Measurements from ENCODE around the gene XRN2. TPM values are rescaled to one million over a fixed set of nuclear protein-coding genes. Genes with fewer than 3 reads are reported as not detected.

XRN2 gene, protein sequence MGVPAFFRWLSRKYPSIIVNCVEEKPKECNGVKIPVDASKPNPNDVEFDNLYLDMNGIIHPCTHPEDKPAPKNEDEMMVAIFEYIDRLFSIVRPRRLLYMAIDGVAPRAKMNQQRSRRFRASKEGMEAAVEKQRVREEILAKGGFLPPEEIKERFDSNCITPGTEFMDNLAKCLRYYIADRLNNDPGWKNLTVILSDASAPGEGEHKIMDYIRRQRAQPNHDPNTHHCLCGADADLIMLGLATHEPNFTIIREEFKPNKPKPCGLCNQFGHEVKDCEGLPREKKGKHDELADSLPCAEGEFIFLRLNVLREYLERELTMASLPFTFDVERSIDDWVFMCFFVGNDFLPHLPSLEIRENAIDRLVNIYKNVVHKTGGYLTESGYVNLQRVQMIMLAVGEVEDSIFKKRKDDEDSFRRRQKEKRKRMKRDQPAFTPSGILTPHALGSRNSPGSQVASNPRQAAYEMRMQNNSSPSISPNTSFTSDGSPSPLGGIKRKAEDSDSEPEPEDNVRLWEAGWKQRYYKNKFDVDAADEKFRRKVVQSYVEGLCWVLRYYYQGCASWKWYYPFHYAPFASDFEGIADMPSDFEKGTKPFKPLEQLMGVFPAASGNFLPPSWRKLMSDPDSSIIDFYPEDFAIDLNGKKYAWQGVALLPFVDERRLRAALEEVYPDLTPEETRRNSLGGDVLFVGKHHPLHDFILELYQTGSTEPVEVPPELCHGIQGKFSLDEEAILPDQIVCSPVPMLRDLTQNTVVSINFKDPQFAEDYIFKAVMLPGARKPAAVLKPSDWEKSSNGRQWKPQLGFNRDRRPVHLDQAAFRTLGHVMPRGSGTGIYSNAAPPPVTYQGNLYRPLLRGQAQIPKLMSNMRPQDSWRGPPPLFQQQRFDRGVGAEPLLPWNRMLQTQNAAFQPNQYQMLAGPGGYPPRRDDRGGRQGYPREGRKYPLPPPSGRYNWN
- total RNA-seq = 46.4 TPM

DNA sequence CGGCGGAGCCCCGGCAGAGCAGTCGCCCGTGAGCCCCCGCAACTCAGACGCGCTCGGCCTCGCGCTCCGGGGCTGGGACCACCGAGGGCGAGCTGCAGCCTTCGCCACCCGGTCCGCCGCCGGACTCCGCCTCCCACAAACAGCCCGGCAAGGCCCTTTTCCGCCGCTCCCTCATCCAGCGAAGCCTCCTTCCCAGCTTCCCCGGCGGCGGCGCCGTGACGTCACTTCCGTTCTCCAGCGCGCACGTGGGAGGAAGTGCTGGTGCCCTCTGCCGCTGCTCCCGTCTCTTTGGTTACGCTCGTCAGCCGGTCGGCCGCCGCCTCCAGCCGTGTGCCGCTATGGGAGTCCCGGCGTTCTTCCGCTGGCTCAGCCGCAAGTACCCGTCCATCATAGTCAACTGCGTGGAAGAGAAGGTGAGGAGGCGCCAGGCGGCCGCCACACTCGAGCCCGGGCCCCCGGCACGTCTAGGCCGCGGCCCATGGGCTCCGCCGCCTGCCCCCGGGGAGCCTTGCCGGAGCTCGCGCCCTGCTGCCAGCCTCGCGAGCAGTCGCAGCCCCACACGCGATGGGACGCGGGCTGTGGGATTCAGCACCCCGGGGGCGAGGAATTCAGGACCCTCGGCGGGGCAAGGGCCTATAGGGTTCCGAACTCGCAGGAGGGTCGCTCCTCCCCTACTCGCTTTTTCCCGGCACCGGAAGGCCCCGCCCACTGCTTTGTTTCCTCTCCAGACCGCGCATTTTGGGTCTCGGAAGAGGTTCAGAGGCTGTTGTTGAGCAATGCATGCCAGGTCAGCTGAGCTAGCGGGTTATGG, at the start of gene XRN2:
Gene XRN2 (plus strand): TSS at position 271 of the 811 bp plus-strand sequence. CDS start 68 bp downstream, at position 339.
- Histone ChIP-seq H3K4me3 (peak within 1 kb of the TSS; percentile 77 to 100), H3K27me3 (no peaks in the 10 kb centered on the region), H3K4me1 (peaks cover 24% of the 10 kb centered on the region), H3K36me3 (no peaks in the 10 kb centered on the region), H3K9me3 (no peaks in the 10 kb centered on the region), H3K27ac (peak within 1 kb of the TSS; percentile 94)
- peak in 1 of 2 donors; percentile 94 for DNase-seq (ENCODE audit: extremely low spot score in 2 of 2)
- intact Hi-C loops (cut with DNase I) = no loop called here
- peak in 1 of 2 donors; percentile 57 for TF ChIP-seq POLR2A (IDR thresholded peaks at IDR 0.05)
- TF ChIP-seq, protein P1, sequence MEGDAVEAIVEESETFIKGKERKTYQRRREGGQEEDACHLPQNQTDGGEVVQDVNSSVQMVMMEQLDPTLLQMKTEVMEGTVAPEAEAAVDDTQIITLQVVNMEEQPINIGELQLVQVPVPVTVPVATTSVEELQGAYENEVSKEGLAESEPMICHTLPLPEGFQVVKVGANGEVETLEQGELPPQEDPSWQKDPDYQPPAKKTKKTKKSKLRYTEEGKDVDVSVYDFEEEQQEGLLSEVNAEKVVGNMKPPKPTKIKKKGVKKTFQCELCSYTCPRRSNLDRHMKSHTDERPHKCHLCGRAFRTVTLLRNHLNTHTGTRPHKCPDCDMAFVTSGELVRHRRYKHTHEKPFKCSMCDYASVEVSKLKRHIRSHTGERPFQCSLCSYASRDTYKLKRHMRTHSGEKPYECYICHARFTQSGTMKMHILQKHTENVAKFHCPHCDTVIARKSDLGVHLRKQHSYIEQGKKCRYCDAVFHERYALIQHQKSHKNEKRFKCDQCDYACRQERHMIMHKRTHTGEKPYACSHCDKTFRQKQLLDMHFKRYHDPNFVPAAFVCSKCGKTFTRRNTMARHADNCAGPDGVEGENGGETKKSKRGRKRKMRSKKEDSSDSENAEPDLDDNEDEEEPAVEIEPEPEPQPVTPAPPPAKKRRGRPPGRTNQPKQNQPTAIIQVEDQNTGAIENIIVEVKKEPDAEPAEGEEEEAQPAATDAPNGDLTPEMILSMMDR (IDR thresholded peaks at IDR 0.05) = no peak
- peak; percentile 81 to 88 for TF ChIP-seq POLR2AphosphoS5 (IDR thresholded peaks at IDR 0.05; ENCODE audit: insufficient read depth in 1 of 2, low read depth in 1 of 2)

DNA sequence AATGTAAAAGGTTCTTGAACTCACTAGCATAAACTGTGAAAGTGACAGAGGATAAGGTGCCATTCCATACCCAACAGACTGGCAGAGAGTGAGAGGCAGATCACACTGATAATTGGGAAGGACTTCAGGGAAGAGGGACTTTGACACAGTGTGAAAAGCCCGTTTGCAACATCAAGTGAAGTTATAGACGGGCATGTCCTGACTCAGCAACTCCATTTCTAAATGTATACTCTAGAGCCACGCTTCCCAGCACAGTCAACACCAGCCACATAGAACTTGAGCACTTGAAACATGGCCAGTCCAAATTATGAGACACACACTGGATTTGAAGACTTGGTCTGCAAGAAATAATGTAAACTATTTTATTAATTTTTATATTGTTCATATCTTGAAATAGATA, 45.9 kb upstream of the XRN2 start:
- no peaks in the 10 kb centered on the region for H3K4me1 ChIP-seq
- no peak for DNase-seq (ENCODE audit: extremely low spot score in 2 of 2)
- H3K27ac ChIP-seq = no peak overlapping the region
- H3K9me3 ChIP-seq = no peaks in the 10 kb centered on the region
- no peak overlapping the region for H3K4me3 ChIP-seq
- no peaks in the 10 kb centered on the region for H3K36me3 ChIP-seq
- no peaks in the 10 kb centered on the region for H3K27me3 ChIP-seq
- no peak for TF ChIP-seq POLR2AphosphoS5 (IDR thresholded peaks at IDR 0.05; ENCODE audit: insufficient read depth in 1 of 2, low read depth in 1 of 2)
- no peak for TF ChIP-seq POLR2A (IDR thresholded peaks at IDR 0.05)
- TF ChIP-seq, protein P1 (IDR thresholded peaks at IDR 0.05) = no peak
- intact Hi-C loops (cut with DNase I) = no loop called here

DNA sequence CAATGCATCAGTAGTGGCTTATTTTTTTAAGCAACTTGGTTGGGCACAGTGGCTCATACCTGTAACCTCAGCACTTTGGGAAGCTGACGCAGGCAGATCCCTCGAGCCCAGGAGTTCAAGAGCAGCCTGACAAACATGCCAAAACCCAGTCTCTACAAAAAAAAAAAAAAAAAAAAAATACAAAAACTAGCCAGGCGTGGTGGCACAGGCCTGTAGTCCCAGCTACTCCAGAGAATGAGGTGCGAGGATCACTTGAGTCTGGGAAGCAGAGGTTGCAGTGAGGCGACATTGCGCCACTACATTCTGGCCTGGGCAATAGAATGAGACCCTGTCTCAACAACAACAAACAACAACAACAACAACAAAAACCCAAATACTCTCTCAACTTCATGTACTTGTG, 44.7 kb upstream of the XRN2 start:
- Histone ChIP-seq H3K4me3 (no peak overlapping the region), H3K36me3 (no peaks in the 10 kb centered on the region), H3K27ac (no peak overlapping the region), H3K27me3 (no peaks in the 10 kb centered on the region), H3K4me1 (no peaks in the 10 kb centered on the region), H3K9me3 (no peaks in the 10 kb centered on the region)
- TF ChIP-seq, protein P1 (IDR thresholded peaks at IDR 0.05) = no peak
- TF ChIP-seq POLR2A (IDR thresholded peaks at IDR 0.05) (no peak), POLR2AphosphoS5 (IDR thresholded peaks at IDR 0.05; ENCODE audit: insufficient read depth in 1 of 2, low read depth in 1 of 2) (no peak)
- intact Hi-C loops (cut with DNase I) = no loop called here
- DNase-seq (ENCODE audit: extremely low spot score in 2 of 2) = no peak

DNA sequence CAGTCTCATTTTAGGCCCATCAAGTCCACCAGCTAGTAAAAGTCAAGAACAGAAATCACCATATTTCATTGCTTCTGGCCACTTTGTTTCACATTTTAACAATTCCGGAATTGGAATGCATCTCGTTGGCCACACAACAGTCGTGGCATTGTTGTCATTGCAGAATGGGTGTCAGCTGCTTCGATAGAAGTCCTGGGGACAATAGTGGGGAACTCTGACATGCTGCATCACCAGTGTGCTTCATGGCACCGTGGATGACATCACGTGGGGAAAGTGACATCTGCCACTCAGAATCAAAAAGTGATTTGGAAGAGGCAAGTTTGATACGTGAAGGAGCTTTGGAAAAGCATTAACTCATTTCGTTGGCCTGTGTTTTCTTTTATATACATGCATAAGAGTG, 43.8 kb upstream of the XRN2 start:
- Histone ChIP-seq H3K4me1 (no peaks in the 10 kb centered on the region), H3K27ac (no peak overlapping the region), H3K4me3 (no peak overlapping the region), H3K36me3 (no peaks in the 10 kb centered on the region), H3K27me3 (no peaks in the 10 kb centered on the region), H3K9me3 (no peaks in the 10 kb centered on the region)
- no peak for DNase-seq (ENCODE audit: extremely low spot score in 2 of 2)
- no peak for TF ChIP-seq POLR2A (IDR thresholded peaks at IDR 0.05)
- TF ChIP-seq, protein P1 (IDR thresholded peaks at IDR 0.05) = no peak
- TF ChIP-seq POLR2AphosphoS5 (IDR thresholded peaks at IDR 0.05; ENCODE audit: insufficient read depth in 1 of 2, low read depth in 1 of 2) = no peak
- intact Hi-C loops (cut with DNase I) = no loop called here
